Activated CD4-positive, alpha-beta memory T cell treated with anti-CD3 and anti-CD28 coated beads, Interleukin-2, amount 10 ng/mL, durations not matched to agents 7 days and 5 days (primary cell): ENCODE measurements around the gene LAMB3. TPM values are rescaled to one million over a fixed set of nuclear protein-coding genes. Genes with fewer than 3 reads are reported as not detected.
A peak's percentile ranks its signal among the peaks of the same experiment; 100 is the strongest.

Experiments
- CTCF ChIA-PET: fragments of 350-600 bp; sonication (Branson Sonifier 250); formaldehyde crosslinking; loops from one replicate; lab custom pipeline; 2021; ENCODE audit warnings: antibody characterized with exemption, inconsistent platforms; lab: Charles Lee
- POLR2A ChIA-PET: fragments of 350-600 bp; sonication (Branson Sonifier 250); formaldehyde crosslinking; loops from one replicate; lab custom pipeline; 2021; ENCODE audit warnings: antibody characterized with exemption; lab: Charles Lee
- DNase-seq: peaks from one replicate; pipeline ENCODE4 v3.0.0-alpha.2; 2020
- H3K27ac Mint-ChIP-seq: one replicate; pipeline ENCODE4 v1.8.0; 2021; ENCODE audit warnings: mild to moderate bottlenecking, mixed read lengths
- H3K27me3 Mint-ChIP-seq: one replicate; pipeline ENCODE4 v1.8.0; 2021; ENCODE audit warnings: mixed read lengths
- H3K36me3 Mint-ChIP-seq: one replicate; pipeline ENCODE4 v1.8.0; 2021; ENCODE audit warnings: low read depth, mixed read lengths
- H3K4me1 Mint-ChIP-seq: one replicate; pipeline ENCODE4 v1.8.0; 2021; ENCODE audit warnings: mixed read lengths
- H3K4me3 Mint-ChIP-seq: one replicate; pipeline ENCODE4 v1.8.0; 2021; ENCODE audit warnings: mild to moderate bottlenecking, mixed read lengths
- H3K9me3 Mint-ChIP-seq: one replicate; pipeline ENCODE4 v1.8.0; 2021; ENCODE audit warnings: mixed read lengths
- total RNA-seq, 2 experiments: library from RNA; stranded (reverse); gene quantifications; one replicate each; pipeline ENCODE4 v1.2.3, GENCODE V29; 2021

The LAMB3 gene
- total RNA-seq, 2 experiments from 2014 or later: 4.2 to 4.4 TPM

GRCh38 chr1:209627732-209628196, 24.5 kb downstream of the LAMB3 start:
- Mint-ChIP-seq H3K9me3 (no peaks in the 10 kb centered on the region), H3K4me1 (peaks cover 18% of the 10 kb centered on the region), H3K27me3 (no peaks in the 10 kb centered on the region), H3K36me3 (no peaks in the 10 kb centered on the region), H3K4me3 (no peak overlapping the region), H3K27ac (no peak overlapping the region)
- CTCF ChIA-PET: interaction anchor here (0.7 to 1.3 kb wide), 14 partner anchors 9 to 67 kb away, joined by 3 to 10 read pairs (median 4); partner anchors contain the start of genes CAMK1G and G0S2
- POLR2A ChIA-PET: no interaction called here
- DNase-seq: peak; percentile 80

GRCh38 chr1:209627027-209627731, 25.0 kb downstream of the LAMB3 start:
- no peak overlapping the region for H3K27ac Mint-ChIP-seq
- no peaks in the 10 kb centered on the region for H3K9me3 Mint-ChIP-seq
- ChIA-PET POLR2A (no interaction called here), CTCF (interaction anchor here (0.7 to 1.3 kb wide), 14 partner anchors 9 to 67 kb away, joined by 3 to 10 read pairs (median 4); partner anchors contain the start of genes CAMK1G and G0S2)
- H3K4me1 Mint-ChIP-seq: peaks cover 18% of the 10 kb centered on the region
- no peaks in the 10 kb centered on the region for H3K36me3 Mint-ChIP-seq
- no peaks in the 10 kb centered on the region for H3K27me3 Mint-ChIP-seq
- no peak overlapping the region for H3K4me3 Mint-ChIP-seq
- DNase-seq: no peak

GRCh38 chr1:209626346-209627026, 25.7 kb downstream of the LAMB3 start:
- POLR2A ChIA-PET: no interaction called here

GRCh38 chr1:209625791-209626285, 26.4 kb downstream of the LAMB3 start:
- no peaks in the 10 kb centered on the region for H3K36me3 Mint-ChIP-seq
- no peaks in the 10 kb centered on the region for H3K9me3 Mint-ChIP-seq
- CTCF ChIA-PET: interaction anchor here (0.8 to 1.6 kb wide), 3 partner anchors 19 to 59 kb away, joined by 3 to 4 read pairs (median 3); no protein-coding TSS in a partner anchor
- H3K27me3 Mint-ChIP-seq: no peaks in the 10 kb centered on the region
- peaks cover 18% of the 10 kb centered on the region for H3K4me1 Mint-ChIP-seq
- H3K27ac Mint-ChIP-seq: no peak overlapping the region
- POLR2A ChIA-PET: no interaction called here
- H3K4me3 Mint-ChIP-seq: no peak overlapping the region
- DNase-seq: no peak

More at GRCh38 chr1:209626346-209627026, 25.7 kb downstream of the LAMB3 start:
- Mint-ChIP-seq H3K4me3 (no peak overlapping the region), H3K4me1 (peaks cover 18% of the 10 kb centered on the region), H3K27ac (no peak overlapping the region), H3K27me3 (no peaks in the 10 kb centered on the region), H3K36me3 (no peaks in the 10 kb centered on the region), H3K9me3 (no peaks in the 10 kb centered on the region)
- CTCF ChIA-PET: interaction anchor here (0.8 to 1.3 kb wide), 4 partner anchors 10 to 49 kb away, joined by 3 to 10 read pairs (median 6); partner anchors contain the start of gene CAMK1G
- DNase-seq: no peak

GRCh38 chr1:209624558-209625549, 27.4 kb downstream of the LAMB3 start:
- CTCF ChIA-PET: interaction anchor here (0.7 to 1.8 kb wide), 9 partner anchors 9 to 123 kb away, joined by 3 to 4 read pairs (median 3); no protein-coding TSS in a partner anchor
- POLR2A ChIA-PET: no interaction called here
- no peak overlapping the region for H3K27ac Mint-ChIP-seq

GRCh38 chr1:209622841-209623829, 29.1 kb downstream of the LAMB3 start:
- H3K9me3 Mint-ChIP-seq: no peaks in the 10 kb centered on the region
- ChIA-PET POLR2A (no interaction called here), CTCF (interaction anchor here (1.3 to 1.8 kb wide), 6 partner anchors 8 to 125 kb away, joined by 3 to 6 read pairs (median 4); no protein-coding TSS in a partner anchor)
- H3K27me3 Mint-ChIP-seq: no peaks in the 10 kb centered on the region
- H3K27ac Mint-ChIP-seq: no peak overlapping the region
- no peak for DNase-seq
- peaks cover 13% of the 10 kb centered on the region for H3K4me1 Mint-ChIP-seq
- no peak overlapping the region for H3K4me3 Mint-ChIP-seq
- H3K36me3 Mint-ChIP-seq: no peaks in the 10 kb centered on the region

More at GRCh38 chr1:209624558-209625549, 27.4 kb downstream of the LAMB3 start:
- Mint-ChIP-seq H3K4me3 (no peak overlapping the region), H3K4me1 (peaks cover 18% of the 10 kb centered on the region), H3K27me3 (no peaks in the 10 kb centered on the region), H3K9me3 (no peaks in the 10 kb centered on the region), H3K36me3 (no peaks in the 10 kb centered on the region)
- no peak for DNase-seq

- peaks cover 4% of the 10 kb centered on the region for H3K36me3 Mint-ChIP-seq
- ChIA-PET POLR2A (no interaction called here), CTCF (interaction anchor here (1.7 to 1.8 kb wide), 2 partner anchors 20 to 24 kb away, joined by 3 to 6 read pairs; no protein-coding TSS in a partner anchor)
- H3K9me3 Mint-ChIP-seq: no peaks in the 10 kb centered on the region
- H3K4me3 Mint-ChIP-seq: no peak overlapping the region
- H3K4me1 Mint-ChIP-seq: peaks cover 8% of the 10 kb centered on the region
- no peak for DNase-seq
- H3K27me3 Mint-ChIP-seq: no peaks in the 10 kb centered on the region
- no peak overlapping the region for H3K27ac Mint-ChIP-seq
These were observed 30.2 kb downstream of the LAMB3 start for GRCh38 chr1:209621741-209622655.

GRCh38 chr1:209621286-209621685, 30.9 kb downstream of the LAMB3 start:
- Mint-ChIP-seq H3K4me1 (peaks cover 8% of the 10 kb centered on the region), H3K36me3 (peaks cover 6% of the 10 kb centered on the region), H3K27ac (no peak overlapping the region), H3K27me3 (no peaks in the 10 kb centered on the region), H3K4me3 (no peak overlapping the region), H3K9me3 (no peaks in the 10 kb centered on the region)
- DNase-seq: no peak
- ChIA-PET CTCF (no interaction called here), POLR2A (no interaction called here)

- ChIA-PET CTCF (interaction anchor here (1.0 kb wide), 1 partner anchor 44 kb away, joined by 3 read pairs; no protein-coding TSS in a partner anchor), POLR2A (no interaction called here)
- Mint-ChIP-seq H3K27me3 (no peaks in the 10 kb centered on the region), H3K9me3 (no peaks in the 10 kb centered on the region), H3K4me3 (no peak overlapping the region), H3K4me1 (peaks cover 8% of the 10 kb centered on the region), H3K27ac (no peak overlapping the region), H3K36me3 (peaks cover 7% of the 10 kb centered on the region)
- no peak for DNase-seq
These were observed 31.7 kb downstream of the LAMB3 start for GRCh38 chr1:209620487-209620884.

- no peak overlapping the region for H3K27ac Mint-ChIP-seq
- H3K9me3 Mint-ChIP-seq: no peaks in the 10 kb centered on the region
- peaks cover 8% of the 10 kb centered on the region for H3K4me1 Mint-ChIP-seq
- H3K36me3 Mint-ChIP-seq: peaks cover 8% of the 10 kb centered on the region
- DNase-seq: no peak
- no peak overlapping the region for H3K4me3 Mint-ChIP-seq
- CTCF ChIA-PET: interaction anchor here (0.6 to 1.4 kb wide), 9 partner anchors 9 to 98 kb away, joined by 3 to 6 read pairs (median 4); no protein-coding TSS in a partner anchor
- POLR2A ChIA-PET: no interaction called here
- no peaks in the 10 kb centered on the region for H3K27me3 Mint-ChIP-seq
These were observed 32.3 kb downstream of the LAMB3 start for GRCh38 chr1:209619696-209620486.
